Measurements from ENCODE around the gene FOSL2.

Gene FOSL2

DNA sequence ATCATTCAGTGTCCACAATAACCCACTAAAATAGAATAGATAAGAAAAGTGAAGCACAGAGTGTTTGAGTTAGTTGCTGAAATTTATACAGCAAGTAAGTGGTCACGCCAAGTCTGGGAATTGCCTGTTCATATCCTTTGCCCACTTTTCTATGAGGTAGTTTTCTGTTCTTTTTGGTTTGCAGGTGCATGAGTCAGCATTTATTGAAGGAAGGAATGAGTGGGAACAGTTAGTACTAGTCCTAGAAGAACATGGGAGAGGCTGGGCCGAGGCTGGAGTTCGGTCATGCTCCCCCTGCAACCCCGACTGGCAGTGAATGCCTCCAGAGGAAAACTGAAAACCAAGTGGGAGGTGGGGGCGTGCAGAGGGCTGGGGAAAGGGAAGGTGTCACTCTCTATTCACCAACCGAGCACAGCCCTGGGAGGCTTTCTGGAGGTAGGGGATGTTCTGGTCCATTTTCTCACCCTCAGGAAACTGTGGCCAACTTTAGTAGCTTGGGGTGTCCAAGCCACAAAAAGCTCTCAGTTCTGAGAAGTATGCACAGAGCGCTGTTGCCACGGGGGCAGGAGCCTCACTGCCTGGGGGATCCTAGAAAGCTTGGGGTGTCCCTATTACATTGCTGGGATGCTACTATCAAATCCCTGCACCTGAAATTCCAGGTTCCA is 41.4 kb downstream of the FOSL2 start:
- no peak for DNase-seq (ENCODE audit: low read depth)

DNA sequence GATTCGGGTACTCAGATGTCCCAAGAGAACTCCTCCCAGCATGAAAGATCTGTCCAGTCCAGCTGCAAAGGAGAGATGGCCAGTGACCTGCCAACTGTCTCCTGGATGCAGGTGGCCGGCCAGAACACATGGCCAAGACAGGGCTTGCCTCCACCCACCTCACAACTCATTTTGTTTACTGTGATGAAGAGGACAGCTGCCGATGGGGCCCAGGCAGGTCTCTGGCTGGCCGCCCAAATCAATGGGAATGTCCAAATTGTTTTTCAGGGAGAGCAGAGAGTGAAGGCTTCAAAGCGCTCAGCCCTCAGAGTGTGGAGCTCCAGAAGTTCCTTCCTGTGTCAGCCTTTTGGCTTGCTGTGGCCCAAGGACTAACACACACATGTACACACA is 41.9 kb downstream of the FOSL2 start:
- no peak for DNase-seq (ENCODE audit: low read depth)

DNA sequence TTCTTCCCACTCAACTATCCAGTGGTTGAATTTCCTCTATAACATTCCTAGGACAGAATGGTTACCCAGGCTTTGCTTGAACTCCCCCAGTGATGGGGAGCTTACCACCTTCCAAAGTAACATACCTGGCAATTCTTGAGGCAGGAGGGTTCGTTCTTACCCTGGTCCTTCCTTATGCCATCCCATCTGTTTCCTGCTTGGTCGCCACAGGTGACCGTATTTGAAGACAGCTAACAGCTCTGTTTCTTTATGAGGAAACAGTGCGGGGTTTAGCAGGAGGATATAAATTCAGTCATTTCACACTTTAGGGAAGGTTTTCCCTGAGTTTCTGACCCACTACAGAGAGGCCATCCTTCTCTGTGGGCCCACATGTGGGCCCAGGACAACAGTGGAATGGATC is 42.6 kb downstream of the FOSL2 start:
- no peak for DNase-seq (ENCODE audit: low read depth)

DNA sequence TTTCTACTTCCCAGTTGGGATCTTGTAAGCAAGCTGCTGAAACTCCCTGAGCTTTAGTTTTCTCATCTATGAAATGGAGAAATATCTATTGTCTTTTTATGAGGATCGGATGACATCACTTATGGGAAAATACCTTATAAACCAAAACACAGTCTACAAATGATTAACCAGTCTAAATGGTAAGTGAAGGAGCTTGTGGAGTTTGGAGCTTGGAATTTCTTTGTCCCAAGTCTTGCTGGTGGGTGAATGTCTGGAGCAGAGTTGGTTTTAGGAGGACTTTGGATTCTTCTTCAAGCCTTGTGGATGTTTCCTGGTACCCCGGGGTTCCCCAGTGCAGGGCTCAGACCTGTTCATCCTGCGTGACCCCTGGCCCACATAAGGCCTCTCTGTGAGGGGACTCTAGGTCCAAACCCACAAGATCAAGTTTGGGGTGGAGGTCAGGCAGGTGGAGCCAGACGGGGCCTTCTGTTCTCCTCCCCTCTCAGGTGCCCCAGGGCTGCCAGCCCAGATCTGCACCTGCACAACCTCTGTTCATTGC is 43.2 kb downstream of the FOSL2 start:
- no peak for DNase-seq (ENCODE audit: low read depth)

DNA sequence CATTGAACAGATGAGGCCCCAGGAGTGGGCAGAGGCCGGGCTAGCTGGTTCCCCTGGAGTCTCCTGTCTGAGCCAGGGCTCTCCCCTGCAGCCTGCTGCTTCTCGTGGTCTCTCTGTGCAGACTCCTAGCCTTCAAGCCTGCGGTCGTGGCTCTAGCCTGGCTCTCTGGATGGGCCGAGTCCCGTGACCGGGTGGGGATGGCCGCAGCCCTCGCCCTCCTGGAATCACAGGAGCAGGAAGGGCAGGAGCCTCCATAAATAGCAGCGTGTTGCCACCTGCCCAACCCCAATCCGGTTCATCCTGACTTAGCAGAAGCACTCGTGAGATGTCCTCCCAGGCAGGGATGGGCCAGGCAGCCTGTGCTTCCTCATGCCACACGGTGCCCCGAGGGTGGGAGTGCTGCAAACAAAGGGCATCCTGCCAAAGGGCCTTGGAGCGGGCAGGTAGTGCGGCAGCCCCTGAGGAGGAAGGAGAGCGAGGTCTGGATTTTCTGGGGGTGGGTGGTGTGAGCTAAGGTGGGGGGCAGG is 43.9 kb downstream of the FOSL2 start:
- no peak for DNase-seq (ENCODE audit: low read depth)

DNA sequence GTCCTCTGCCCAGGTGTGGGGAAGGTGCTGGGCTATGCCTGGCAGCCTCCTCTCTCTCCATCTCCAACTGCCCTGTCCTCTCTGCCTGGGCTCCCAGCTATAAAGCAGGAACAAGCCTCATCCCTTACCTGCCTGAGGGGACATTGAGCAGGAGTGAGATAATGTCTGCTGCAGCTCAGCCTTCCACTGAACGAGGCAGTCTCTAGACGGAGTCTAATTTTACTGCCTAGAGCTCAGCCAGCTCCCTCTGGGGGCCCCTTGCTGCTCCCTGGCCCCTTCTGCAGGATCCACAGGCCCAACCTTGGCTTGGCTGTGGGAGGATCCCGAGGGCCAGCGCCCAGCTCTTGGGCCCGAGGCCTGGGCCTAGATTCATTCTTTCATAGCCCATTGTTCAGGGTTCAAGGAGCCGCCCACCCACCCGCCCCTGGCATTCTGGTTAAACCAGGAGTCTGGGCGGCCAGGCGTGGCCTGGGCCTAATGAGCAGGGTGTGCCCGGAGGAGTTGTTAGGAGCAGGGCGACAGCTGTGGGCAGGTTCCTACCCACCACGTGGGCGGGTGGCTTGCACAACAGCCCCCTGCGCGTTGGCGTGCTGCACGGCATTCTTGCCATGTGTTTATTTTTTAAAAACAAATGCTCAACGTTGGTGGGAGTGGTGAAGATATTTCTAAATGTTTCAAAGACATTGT is 44.6 kb downstream of the FOSL2 start:
- DNase-seq (ENCODE audit: low read depth): no peak

DNA sequence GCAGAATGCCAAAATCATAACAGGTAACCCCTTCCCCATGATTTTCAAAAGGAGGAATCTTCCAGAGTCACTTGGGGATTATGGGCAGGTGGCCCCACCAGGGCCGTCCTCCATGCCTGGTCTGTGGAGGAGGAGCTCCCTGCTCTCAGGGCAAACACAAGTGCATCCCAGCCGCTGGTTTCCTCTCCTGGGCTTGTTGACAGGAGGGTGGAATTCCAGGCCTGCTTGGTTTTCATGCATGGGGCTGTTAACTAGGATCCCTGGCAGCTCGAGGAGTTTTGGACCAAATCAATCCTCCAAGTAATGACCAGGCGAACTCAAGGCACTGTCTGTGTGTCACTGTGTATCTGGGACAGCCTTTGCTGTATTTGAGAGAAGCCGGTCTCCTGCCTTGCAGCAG is 45.3 kb downstream of the FOSL2 start:
- no peak for DNase-seq (ENCODE audit: low read depth)

DNA sequence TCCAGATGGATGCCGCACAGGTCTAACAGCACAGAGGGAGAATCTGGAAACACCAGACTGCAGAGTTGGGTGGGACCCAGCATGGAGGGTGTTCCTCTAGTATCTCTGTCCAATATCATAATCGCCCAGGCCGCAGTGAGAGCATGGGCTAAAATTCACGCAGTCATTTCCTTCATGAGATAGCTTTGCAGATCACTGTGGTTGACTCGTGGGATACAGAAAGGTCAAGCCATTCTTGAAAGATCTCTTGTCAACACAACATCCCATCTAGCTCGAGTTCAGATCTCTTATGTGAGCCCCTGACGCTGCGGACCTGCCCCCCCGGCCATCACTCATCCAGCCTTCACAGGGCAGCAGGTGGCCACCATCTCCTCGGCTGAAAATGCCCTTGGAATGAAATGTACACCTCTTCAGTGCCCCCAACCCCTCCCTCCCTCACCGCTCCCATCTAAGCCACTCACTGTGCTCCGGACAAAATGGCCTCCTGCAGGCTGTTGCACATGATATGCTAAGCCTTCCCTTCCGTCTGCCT is 45.9 kb downstream of the FOSL2 start:
- DNase-seq (ENCODE audit: low read depth): no peak

DNA sequence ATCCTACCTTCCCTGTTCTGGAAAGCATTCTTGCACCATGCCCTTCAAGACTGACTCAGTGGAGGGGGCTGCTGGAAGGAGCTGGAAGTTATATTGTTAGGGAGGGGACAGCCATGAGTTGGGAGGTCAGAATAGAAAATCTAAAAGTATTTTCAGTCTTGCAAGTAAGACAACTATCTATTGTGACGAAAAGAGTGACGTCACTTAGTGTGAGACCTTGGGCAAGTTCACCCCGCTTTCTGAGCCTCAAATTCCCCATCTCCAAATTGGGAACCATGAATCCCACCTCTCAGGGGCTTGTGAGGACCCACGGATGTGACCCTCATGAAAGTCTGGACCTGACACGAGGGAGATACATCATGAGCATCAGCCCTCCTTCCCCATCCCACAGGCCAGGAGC is 46.5 kb downstream of the FOSL2 start:
- DNase-seq (ENCODE audit: low read depth): no peak

DNA sequence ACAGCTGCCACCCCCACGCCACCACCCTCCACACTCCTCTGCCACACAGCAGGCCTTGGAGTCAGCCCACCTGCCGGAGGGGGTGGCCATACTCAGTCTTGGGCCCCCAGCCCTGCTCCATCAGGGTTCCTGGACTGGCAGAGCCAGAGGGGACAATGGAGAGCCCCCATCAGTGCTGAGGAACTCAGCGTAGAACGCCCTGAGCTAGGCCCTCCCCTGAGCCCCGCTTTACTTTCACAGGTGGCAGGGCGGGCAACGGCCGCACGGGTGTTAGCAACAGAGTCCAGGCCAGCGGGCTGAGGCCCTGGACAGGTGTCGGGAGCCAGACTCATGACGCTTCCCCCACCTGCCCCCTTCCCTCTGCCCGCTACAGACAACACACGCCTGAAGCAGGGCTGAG is 47.1 kb downstream of the FOSL2 start:
- DNase-seq (ENCODE audit: low read depth): no peak

DNA sequence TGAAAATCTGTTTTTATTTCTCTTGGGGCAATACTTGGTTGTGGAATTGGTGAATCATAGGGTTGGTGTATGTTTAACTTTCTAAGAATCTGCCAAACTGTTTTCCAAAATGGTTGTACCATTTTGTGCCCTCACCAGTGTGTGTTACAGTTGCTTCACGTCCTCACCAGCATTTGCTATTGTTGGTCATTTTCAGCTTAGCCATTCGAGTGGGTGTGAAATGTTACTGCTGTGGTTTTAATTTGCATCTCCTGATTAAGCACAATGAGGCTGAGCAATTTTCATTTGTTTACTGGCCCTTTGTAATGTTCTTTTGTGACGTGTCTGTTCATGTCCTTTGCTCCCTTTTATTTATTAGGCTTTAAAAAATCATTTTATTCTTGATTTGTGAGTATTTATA is 49.7 kb downstream of the FOSL2 start:
- DNase-seq (ENCODE audit: low read depth): no peak

DNA sequence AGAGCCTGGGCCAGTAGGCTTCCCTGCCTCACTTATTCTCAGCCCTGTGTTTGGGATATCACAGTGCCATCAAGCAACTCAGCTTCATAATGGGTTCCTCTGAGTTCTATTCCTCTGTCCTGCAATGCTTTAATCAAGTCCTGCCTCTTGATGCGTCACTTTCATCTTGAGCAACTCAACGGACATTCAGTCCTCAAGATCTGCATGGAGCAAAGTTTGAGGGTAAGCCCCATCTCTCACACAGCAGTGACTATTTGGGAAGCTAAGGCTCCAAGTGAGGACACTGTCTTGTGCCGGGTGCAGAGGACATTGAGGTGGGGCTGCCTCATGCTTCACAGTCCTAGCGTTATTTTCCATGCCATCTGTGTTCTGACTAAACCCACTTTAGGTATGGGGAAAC is 52.3 kb downstream of the FOSL2 start:
- DNase-seq (ENCODE audit: low read depth): no peak

DNA sequence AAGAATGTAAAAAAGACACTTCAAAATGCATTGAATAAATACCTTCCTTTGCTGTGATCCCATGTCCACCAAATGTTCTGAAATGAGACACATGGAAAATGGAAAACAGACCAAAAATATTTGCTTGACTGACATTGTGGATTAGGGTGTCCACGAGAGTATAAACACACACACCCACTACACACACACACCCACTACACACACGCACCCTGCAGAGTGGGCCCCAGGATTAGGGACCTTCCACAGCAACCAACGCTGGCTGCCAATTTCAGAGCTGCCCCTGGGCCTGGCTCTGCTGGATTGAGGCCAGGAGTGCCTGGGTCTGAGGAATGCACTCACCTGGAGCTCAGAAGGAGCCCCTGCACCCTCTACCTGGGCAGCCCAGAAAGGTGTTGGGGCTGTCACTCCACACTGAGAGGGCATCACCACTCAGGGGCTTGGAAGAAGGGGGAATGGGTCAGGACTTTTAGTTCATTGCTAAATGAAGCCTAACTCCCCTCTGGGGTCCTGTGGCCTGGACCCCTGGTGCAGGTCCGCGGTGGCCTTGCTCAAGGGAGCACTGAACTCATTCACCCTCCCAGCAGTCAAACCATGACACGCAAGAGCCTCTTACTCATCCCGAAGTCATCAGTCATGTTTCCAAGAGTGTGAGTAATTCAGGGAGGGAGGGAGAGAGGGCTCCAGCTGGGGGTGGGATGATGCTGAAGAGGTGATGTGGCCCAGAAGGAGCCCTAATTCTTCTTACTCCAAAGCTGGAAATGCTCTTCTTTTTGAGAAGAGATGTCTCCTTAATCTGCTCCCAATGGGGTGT is 53.0 kb downstream of the FOSL2 start:
- DNase-seq (ENCODE audit: low read depth): no peak

DNA sequence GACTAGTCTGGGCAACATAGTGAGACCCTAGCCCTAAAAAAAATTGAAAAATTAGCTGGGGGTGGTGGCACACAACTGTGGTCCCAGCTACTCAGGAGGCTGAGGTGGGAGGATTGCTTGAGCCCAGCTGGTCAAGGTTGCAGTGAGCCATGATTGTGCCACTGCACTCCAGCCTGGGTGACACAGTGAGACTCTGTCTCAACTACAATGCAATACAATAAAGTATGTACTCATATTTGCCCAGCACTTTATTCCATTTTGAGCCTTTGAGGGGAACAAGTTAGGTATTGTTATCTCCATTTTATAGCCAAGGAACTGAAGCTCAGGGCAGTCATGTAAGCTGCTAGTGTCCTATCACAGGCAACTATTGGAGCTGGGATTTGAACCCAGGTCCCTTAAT is 53.9 kb downstream of the FOSL2 start:
- DNase-seq (ENCODE audit: low read depth): no peak

DNA sequence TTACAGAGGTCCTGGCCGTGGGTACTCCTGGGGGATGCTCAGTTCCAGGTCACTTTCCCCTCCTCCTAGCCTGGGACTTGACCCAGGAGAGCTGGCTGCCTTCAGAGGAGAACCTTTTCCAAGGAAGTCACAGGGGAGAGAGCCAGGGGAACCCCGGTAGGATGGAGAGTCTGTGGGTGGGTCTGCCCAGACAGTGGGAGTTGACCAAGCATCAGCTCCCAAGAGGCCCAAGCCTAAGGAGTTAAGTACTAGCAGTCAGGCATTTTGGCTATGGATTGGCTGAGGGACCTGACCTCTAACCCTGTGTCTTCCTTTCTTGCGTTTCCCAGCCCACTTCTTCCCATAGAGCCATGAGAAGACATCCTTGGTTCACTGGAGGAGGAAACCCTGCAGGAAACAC is 54.4 kb downstream of the FOSL2 start:
- no peak for DNase-seq (ENCODE audit: low read depth)

DNA sequence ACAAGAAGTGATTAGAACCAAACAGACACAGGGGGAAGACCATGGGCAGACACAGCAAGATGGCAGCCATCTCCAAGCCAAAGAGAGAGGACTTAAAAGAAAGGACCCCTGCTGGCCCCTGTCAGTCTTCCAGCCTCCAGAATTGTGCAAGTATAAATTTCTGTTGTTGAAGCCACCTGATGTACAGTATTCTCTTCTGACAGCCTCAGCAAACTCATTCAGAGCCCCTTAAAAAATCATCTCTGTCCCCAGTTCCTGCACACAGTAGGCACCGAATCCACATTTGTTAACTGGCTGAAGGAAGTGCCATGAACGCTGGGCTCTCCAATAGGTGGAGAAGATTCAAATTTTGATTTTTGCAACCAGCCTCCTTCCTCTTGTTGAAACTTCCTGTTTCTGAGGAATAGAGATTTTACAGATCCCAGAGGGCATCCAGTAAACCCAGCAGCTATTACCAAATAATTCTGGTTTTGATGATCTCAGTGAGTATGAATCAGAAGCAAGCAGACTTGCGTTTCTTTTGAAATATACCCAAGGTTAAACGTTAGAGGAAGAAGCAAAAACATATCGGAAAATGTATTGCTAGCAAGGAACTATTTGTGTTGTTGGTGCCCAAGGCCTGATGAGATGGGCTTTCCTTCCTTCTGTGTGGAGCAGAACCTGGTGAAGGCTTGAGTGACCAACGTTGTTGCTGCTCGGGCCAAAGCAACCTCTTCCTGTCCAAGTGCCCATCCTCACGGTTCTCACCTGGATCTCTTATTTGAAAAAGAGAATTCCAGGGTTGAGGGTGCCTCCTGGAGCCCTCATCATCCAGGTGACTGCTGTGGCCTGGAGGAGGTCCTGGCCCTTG is 55.5 kb downstream of the FOSL2 start:
- no peak for DNase-seq (ENCODE audit: low read depth)

DNA sequence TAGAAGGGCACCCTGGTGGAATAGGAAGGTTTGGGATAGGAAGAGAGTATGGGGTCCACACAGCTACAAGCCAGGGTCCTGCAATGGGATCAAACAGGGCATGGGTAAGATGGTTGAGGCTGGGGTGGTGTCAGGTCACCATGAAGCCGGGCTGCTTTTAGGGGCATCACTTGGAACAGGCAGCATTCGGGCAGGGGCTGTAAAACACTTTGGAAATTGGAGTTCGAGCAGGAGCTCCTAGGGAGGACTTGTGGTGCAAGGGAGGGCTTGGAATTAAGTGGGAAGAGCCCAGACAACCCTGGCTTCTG is 56.1 kb downstream of the FOSL2 start:
- no peak for DNase-seq (ENCODE audit: low read depth)

DNA sequence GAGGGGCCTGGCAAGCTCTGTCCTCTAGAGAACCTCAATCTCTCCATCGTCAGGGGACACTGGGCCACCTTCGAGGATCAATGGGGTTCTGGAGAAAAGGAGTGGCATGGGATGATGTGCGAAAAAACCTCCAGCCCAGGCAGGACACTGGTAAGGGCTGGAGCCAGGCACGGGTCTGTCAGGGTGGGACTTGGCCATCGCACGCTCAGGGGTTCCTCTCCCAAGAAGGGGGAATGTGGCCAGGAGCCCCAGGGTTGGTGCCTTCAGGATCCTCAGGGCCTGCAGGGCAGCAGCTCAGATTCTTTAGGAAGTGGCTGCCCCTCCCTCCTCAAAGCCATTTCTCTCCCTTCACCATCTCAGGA is 56.4 kb downstream of the FOSL2 start:
- no peak for DNase-seq (ENCODE audit: low read depth)

DNA sequence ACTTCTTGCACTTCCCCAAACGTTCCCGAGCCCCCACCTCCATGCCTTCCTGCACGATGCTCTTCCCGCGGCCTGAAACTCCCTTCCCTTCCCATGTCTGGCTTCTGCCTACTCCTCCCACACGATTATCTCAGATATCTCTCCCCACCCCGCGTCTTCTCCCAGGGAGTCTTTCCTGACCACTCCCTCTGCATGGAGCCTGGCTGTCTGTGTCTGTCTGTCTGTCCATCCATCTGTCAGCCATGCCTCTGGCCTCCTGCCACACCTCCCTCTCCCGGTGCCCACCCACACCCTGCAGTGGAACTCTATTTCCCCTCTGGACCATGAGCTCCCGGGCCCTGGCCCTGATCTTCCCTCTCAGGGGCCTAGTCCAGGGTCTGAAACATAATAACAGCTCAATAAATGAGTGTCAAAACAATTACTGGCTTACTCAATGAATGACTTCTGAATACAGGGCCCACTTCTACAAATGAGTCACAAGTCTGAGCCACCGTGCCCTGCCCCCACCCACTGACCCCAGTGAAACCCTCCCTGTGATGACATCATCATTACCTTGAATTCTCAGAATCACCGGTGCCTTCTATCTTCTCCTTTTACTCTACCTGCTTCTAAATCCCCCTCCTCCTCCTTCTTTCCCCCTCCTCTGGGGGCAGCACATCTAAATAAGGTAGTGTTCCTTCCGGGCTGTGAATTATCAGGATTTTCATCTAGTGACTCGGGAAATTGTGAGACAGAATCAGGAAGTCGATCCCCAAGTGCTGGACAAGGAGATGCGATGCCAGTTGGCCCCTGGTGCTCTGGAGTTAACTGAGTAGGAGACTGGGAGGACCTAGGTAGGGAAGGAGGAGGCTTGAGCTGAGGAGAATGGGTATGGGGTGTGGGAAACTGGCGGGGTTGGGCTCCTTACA is 57.1 kb downstream of the FOSL2 start:
- DNase-seq (ENCODE audit: low read depth): peak; percentile 12

DNA sequence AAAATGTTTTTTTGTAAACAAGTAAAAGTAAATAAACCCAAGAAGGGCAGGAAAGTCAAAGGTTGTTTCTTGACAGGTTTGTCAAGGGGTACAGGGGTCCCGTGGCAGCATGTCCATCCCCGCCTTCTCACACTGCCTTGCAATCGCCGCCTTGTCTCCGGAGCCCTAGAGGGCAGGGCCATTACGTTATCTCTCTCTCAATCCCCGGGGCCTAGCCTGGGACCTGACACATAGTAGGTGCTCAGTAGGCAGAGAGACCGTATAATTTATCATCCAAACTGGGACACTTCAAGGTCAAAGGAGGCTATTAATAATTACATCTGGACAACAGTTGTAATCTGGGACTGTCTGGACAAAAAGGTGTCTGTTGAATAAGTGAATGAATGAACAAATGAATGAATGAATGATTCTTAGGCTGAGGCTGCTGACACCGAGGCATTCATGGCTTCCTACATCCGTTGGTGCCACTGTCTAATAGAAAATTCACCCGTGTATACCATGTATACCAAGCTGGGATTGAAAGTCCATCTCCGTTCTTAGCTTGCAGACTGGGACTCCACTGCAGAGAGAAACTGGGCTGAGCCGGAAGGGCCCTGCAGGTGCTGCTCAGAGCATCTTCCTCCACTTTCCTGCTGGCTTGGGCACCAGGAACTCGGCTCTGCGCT is 58.4 kb downstream of the FOSL2 start:
- DNase-seq (ENCODE audit: low read depth): no peak

Measured in stimulated activated CD8-positive, alpha-beta memory T cell treated with anti-CD3 and anti-CD28 coated beads, Interleukin-15, amount 100 ng/mL, for 1 hour (primary cell).